ENCODE results near the gene HAUS8. TPM values are rescaled to one million over a fixed set of nuclear protein-coding genes. Genes with fewer than 3 reads are reported as not detected.

The HAUS8 gene
- total and polyA plus RNA-seq, 4 donors = 2.4 to 10.7 (median 7.8) TPM

Other genes starting within 250 kb of the HAUS8 start
- 10 to 100 TPM; 33.5 to 38.0 TPM for gene SIN3B, start 246.1 kb downstream of the HAUS8 start, total RNA-seq
- gene SIN3B, start 246.1 kb downstream of the HAUS8 start, polyA plus RNA-seq (ENCODE audit: insufficient read length in 2 of 2) = 100 to 1,000 TPM in 1 of 2 donors, 10 to 100 TPM in 1; 86.3 to 106 TPM
- gene F2RL3, start 186.5 kb downstream of the HAUS8 start, total RNA-seq = under 1 TPM; 0.10 to 0.17 TPM
- under 1 TPM; 0.16 to 0.45 TPM for gene F2RL3, start 186.5 kb downstream of the HAUS8 start, polyA plus RNA-seq (ENCODE audit: insufficient read length in 2 of 2)
- 100 to 1,000 TPM in 1 of 2 donors, 10 to 100 TPM in 1; 22.3 to 117 TPM for gene CPAMD8, start 48.6 kb downstream of the HAUS8 start, total RNA-seq
- 10 to 100 TPM in 1 of 2 donors, 1 to 10 TPM in 1; 9.7 to 55.5 TPM for gene CPAMD8, start 48.6 kb downstream of the HAUS8 start, polyA plus RNA-seq (ENCODE audit: insufficient read length in 2 of 2)
- gene MYO9B, start 325 bp upstream of the HAUS8 start, total RNA-seq = 10 to 100 TPM; 27.9 to 39.8 TPM
- gene MYO9B, start 325 bp upstream of the HAUS8 start, polyA plus RNA-seq (ENCODE audit: insufficient read length in 2 of 2) = 100 to 1,000 TPM in 1 of 2 donors, 10 to 100 TPM in 1; 97.8 to 124 TPM
- gene USE1, start 139.9 kb upstream of the HAUS8 start, total RNA-seq = 10 to 100 TPM; 13.3 to 27.1 TPM
- gene USE1, start 139.9 kb upstream of the HAUS8 start, polyA plus RNA-seq (ENCODE audit: insufficient read length in 2 of 2) = 10 to 100 TPM; 38.7 to 46.8 TPM
- 1 to 10 TPM; 3.9 to 9.8 TPM for gene OCEL1, start 150.8 kb upstream of the HAUS8 start, total RNA-seq
- 10 to 100 TPM; 12.1 to 20.9 TPM for gene OCEL1, start 150.8 kb upstream of the HAUS8 start, polyA plus RNA-seq (ENCODE audit: insufficient read length in 2 of 2)
- 10 to 100 TPM in 1 of 2 donors, 1 to 10 TPM in 1; 8.9 to 33.6 TPM for gene NR2F6, start 170.5 kb upstream of the HAUS8 start, total RNA-seq
- gene NR2F6, start 170.5 kb upstream of the HAUS8 start, polyA plus RNA-seq (ENCODE audit: insufficient read length in 2 of 2) = 10 to 100 TPM; 24.2 to 28.1 TPM
- gene USHBP1, start 189.3 kb upstream of the HAUS8 start, total RNA-seq = 1 to 10 TPM; 2.1 to 5.5 TPM
- gene USHBP1, start 189.3 kb upstream of the HAUS8 start, polyA plus RNA-seq (ENCODE audit: insufficient read length in 2 of 2) = 1 to 10 TPM; 3.0 to 5.3 TPM
- gene BABAM1, start 192.0 kb upstream of the HAUS8 start, total RNA-seq = 100 to 1,000 TPM in 1 of 2 donors, 10 to 100 TPM in 1; 60.1 to 107 TPM
- gene BABAM1, start 192.0 kb upstream of the HAUS8 start, polyA plus RNA-seq (ENCODE audit: insufficient read length in 2 of 2) = 100 to 1,000 TPM; 125 to 137 TPM
- gene ANKLE1, start 206.4 kb upstream of the HAUS8 start, total RNA-seq = under 1 TPM; 0.61 to 0.79 TPM
- 1 to 10 TPM; 2.6 to 4.3 TPM for gene ANKLE1, start 206.4 kb upstream of the HAUS8 start, polyA plus RNA-seq (ENCODE audit: insufficient read length in 2 of 2)
- gene ABHD8, start 228.0 kb upstream of the HAUS8 start, total RNA-seq = 10 to 100 TPM; 15.9 to 18.2 TPM
- gene ABHD8, start 228.0 kb upstream of the HAUS8 start, polyA plus RNA-seq (ENCODE audit: insufficient read length in 2 of 2) = 10 to 100 TPM; 34.6 to 35.6 TPM
- gene MRPL34, start 230.4 kb upstream of the HAUS8 start, total RNA-seq = 10 to 100 TPM; 20.8 to 54.0 TPM
- 10 to 100 TPM; 80.7 to 81.3 TPM for gene MRPL34, start 230.4 kb upstream of the HAUS8 start, polyA plus RNA-seq (ENCODE audit: insufficient read length in 2 of 2)
- gene DDA1, start 234.1 kb upstream of the HAUS8 start, total RNA-seq = 10 to 100 TPM; 23.6 to 32.8 TPM
- gene DDA1, start 234.1 kb upstream of the HAUS8 start, polyA plus RNA-seq (ENCODE audit: insufficient read length in 2 of 2) = 10 to 100 TPM; 80.1 to 84.8 TPM

All from spinal cord (tissue), 4 donors.